Measurements from ENCODE around the gene KRT85. TPM values are rescaled to one million over a fixed set of nuclear protein-coding genes. Genes with fewer than 3 reads are reported as not detected.

The KRT85 gene
- total RNA-seq, 1 donor from 2014 or later, result not detected

DNA sequence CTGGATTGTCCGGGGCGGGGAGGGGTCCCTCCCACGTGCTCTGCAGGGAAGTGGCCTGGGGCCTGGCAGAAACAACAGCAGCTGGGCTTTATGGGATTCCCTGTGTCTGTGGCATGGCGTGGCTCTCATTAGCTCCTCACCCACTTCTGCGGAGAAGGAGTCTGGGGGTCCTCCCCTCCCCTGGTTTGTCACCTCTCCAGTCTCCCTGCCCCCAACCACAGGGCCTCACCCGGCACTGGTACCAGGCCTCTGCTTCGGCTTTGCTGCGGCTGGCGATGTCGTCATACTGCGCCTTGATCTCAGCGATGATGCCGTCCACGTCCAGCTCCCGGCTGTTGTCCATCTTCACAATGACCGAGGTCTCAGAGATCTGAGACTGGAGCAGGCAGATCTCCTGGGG is 32.5 kb upstream of the KRT85 start:
- Mint-ChIP-seq H3K9me3 (no peaks in the 10 kb centered on the region), H3K27me3 (ENCODE audit: low read depth) (peaks cover 18% of the 10 kb centered on the region), H3K4me1 (no peaks in the 10 kb centered on the region), H3K27ac (no peak overlapping the region), H3K4me3 (no peak overlapping the region), H3K36me3 (no peaks in the 10 kb centered on the region)
- TF ChIP-seq, protein P1, sequence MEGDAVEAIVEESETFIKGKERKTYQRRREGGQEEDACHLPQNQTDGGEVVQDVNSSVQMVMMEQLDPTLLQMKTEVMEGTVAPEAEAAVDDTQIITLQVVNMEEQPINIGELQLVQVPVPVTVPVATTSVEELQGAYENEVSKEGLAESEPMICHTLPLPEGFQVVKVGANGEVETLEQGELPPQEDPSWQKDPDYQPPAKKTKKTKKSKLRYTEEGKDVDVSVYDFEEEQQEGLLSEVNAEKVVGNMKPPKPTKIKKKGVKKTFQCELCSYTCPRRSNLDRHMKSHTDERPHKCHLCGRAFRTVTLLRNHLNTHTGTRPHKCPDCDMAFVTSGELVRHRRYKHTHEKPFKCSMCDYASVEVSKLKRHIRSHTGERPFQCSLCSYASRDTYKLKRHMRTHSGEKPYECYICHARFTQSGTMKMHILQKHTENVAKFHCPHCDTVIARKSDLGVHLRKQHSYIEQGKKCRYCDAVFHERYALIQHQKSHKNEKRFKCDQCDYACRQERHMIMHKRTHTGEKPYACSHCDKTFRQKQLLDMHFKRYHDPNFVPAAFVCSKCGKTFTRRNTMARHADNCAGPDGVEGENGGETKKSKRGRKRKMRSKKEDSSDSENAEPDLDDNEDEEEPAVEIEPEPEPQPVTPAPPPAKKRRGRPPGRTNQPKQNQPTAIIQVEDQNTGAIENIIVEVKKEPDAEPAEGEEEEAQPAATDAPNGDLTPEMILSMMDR (IDR thresholded peaks at IDR 0.05; ENCODE audit: unreplicated experiment), result no peak
- DNase-seq (ENCODE audit: low spot score in 2 of 2, unreplicated experiment in 2 of 2), result no peak

DNA sequence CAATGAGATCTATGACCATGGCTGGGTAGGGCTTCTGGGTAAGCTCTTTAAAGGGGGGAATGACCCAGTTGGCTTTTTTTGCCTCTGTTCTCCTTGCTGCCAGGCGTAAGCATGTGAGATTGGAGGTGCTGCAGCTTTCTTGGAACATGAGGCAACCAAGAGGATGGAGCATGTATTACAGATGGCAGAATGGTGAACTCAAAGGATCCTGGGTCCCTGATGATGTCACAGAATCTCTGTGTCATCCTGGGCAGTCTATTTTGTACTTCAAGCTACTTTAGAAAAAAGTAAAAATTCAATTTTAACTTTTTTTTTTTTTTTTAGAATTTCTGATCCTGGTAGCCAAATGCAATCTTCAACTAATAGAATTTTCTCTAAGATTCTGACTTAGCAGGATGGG is 30.9 kb upstream of the KRT85 start:
- no peaks in the 10 kb centered on the region for H3K36me3 Mint-ChIP-seq
- no peak for DNase-seq (ENCODE audit: low spot score in 2 of 2, unreplicated experiment in 2 of 2)
- H3K27me3 Mint-ChIP-seq (ENCODE audit: low read depth), result peaks cover 18% of the 10 kb centered on the region
- TF ChIP-seq, protein P1 (IDR thresholded peaks at IDR 0.05; ENCODE audit: unreplicated experiment), result no peak
- H3K27ac Mint-ChIP-seq, result no peak overlapping the region
- H3K4me3 Mint-ChIP-seq, result no peak overlapping the region
- H3K9me3 Mint-ChIP-seq, result no peaks in the 10 kb centered on the region
- H3K4me1 Mint-ChIP-seq, result no peaks in the 10 kb centered on the region

DNA sequence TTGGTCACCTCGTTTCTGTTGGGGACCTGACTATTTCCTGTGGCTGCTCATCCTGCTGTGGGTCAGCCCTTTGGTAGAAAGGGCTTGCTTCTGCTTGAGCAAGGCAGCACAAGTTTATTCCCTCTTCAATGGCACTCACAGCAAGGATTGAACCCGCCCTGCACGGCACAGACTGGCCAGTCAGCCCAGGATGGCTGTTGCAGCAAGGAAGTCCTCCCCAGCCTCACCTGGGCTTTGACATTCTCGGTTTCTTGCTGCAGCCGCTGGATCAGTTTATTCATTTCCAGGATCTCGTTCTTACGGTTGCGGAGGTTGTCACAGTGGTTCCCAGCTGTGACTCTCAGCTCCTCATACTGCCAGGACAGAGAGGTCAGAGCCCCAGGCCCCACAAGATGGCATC is 29.4 kb upstream of the KRT85 start:
- TF ChIP-seq, protein P1 (IDR thresholded peaks at IDR 0.05; ENCODE audit: unreplicated experiment), result no peak
- H3K4me1 Mint-ChIP-seq, result peaks cover 4% of the 10 kb centered on the region
- H3K4me3 Mint-ChIP-seq, result no peak overlapping the region
- no peaks in the 10 kb centered on the region for H3K36me3 Mint-ChIP-seq
- H3K27me3 Mint-ChIP-seq (ENCODE audit: low read depth), result peaks cover 18% of the 10 kb centered on the region
- DNase-seq (ENCODE audit: low spot score in 2 of 2, unreplicated experiment in 2 of 2), result no peak
- no peak overlapping the region for H3K27ac Mint-ChIP-seq
- no peaks in the 10 kb centered on the region for H3K9me3 Mint-ChIP-seq

DNA sequence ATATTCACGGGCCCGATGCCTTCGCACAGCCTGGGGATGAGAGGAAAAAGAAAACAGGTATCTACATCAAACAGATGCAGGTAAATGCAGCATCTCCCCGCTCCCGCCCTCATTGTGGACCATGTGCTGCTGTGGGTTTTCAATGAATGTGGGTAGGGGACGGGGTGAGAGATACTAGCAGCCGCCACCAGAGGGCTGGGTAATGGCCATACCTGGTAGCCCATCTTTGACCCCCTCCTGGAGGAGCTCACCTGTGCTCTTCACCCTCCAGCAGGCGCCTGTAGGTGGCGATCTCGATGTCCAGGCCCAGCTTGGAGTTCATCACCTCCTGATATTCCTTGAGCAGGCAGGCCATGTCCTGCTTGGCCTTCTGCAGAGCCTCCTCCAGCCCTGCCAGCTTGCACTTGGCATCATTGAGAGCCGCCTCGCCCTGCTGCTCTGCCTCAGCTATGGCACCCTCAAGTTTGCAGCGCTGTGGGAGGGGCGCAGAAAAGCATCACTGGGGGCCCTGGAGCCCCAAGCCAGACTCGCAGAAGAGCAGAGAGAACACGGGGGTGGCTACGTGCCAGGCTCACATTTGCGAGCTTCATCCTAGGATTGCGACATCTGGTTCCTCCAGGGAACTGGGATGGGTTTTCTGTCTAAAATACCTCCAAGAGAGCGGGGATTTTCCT is 28.6 kb upstream of the KRT85 start:
- no peaks in the 10 kb centered on the region for H3K36me3 Mint-ChIP-seq
- TF ChIP-seq, protein P1 (IDR thresholded peaks at IDR 0.05; ENCODE audit: unreplicated experiment), result peak; percentile 54
- H3K27ac Mint-ChIP-seq, result no peak overlapping the region
- no peaks in the 10 kb centered on the region for H3K9me3 Mint-ChIP-seq
- DNase-seq (ENCODE audit: low spot score in 2 of 2, unreplicated experiment in 2 of 2), result no peak
- peaks cover 5% of the 10 kb centered on the region for H3K4me1 Mint-ChIP-seq
- no peak overlapping the region for H3K4me3 Mint-ChIP-seq
- peaks cover 18% of the 10 kb centered on the region for H3K27me3 Mint-ChIP-seq (ENCODE audit: low read depth)

DNA sequence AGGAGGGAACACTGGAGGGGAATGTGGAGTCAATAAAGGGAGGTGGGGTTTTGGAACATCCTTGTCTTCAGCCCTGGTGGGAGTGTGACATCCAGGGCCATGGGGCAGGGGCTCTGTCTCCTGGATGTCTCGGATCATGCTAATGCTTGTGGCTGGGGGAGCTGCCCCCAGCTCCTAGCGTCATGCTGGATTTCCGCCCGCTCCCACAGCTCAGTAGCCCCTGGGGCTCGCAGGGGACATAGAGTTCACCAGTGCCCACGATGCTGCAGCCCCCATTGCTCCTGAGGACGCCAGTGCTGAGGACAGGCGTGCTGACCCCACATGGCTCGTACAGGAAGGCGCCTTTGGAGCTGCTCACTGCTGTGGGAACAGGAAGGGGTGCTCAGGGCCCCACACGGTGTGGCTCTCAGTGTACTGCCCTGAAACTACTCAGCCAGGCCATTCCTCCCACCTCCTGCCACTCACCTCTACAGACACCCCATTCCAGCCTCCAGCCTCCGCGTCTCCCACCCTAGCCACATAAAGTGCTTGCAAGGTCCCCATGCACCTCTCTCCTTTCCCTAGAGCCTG is 27.6 kb upstream of the KRT85 start:
- no peaks in the 10 kb centered on the region for H3K9me3 Mint-ChIP-seq
- no peak for DNase-seq (ENCODE audit: low spot score in 2 of 2, unreplicated experiment in 2 of 2)
- peaks cover 18% of the 10 kb centered on the region for H3K27me3 Mint-ChIP-seq (ENCODE audit: low read depth)
- TF ChIP-seq, protein P1 (IDR thresholded peaks at IDR 0.05; ENCODE audit: unreplicated experiment), result no peak
- H3K27ac Mint-ChIP-seq, result no peak overlapping the region
- no peak overlapping the region for H3K4me3 Mint-ChIP-seq
- H3K4me1 Mint-ChIP-seq, result peaks cover 7% of the 10 kb centered on the region
- H3K36me3 Mint-ChIP-seq, result no peaks in the 10 kb centered on the region
